ENCODE measurements around the gene MCM3AP.

The MCM3AP gene

GRCh38 chr21:46285206-46285661 is at the start of gene MCM3AP:
Gene MCM3AP (minus strand): TSS chr21:46285611. CDS start chr21:46285286, 325 bp downstream.
- no peak for DNase-seq

- DNase-seq = no peak
These were observed 49.1 kb upstream of the MCM3AP start for GRCh38 chr21:46334351-46335140.

GRCh38 chr21:46329796-46330195 is 44.4 kb upstream of the MCM3AP start:
- no peak for DNase-seq

GRCh38 chr21:46328151-46328550 is 42.7 kb upstream of the MCM3AP start:
- DNase-seq = no peak

- DNase-seq = no peak
These were observed 42.3 kb upstream of the MCM3AP start for GRCh38 chr21:46327711-46328110.

GRCh38 chr21:46326110-46326703 is 40.8 kb upstream of the MCM3AP start:
- DNase-seq = no peak

- DNase-seq = peak in 1 of 2 donors; percentile 4
These were observed 39.9 kb upstream of the MCM3AP start for GRCh38 chr21:46325073-46325912.

GRCh38 chr21:46324390-46325072 is 39.1 kb upstream of the MCM3AP start:
- DNase-seq = peak; percentile 78 to 92

- peak; percentile 96 to 98 for DNase-seq
These were observed 38.4 kb upstream of the MCM3AP start, which contains the start of the genes C21orf58 and PCNT for GRCh38 chr21:46323710-46324389. Gene C21orf58 (minus strand): TSS chr21:46323870. CDS start chr21:46322738, 1,132 bp downstream. Gene PCNT (plus strand): TSS chr21:46324156. CDS start chr21:46324229, 73 bp downstream.

GRCh38 chr21:46323227-46323709 is 37.9 kb upstream of the MCM3AP start:
- no peak for DNase-seq

- peak; percentile 15 to 23 for DNase-seq
These were observed 37.2 kb upstream of the MCM3AP start for GRCh38 chr21:46322351-46323226.

- no peak for DNase-seq
These were observed 35.0 kb upstream of the MCM3AP start for GRCh38 chr21:46320331-46320801.

GRCh38 chr21:46319186-46319585 is 33.8 kb upstream of the MCM3AP start:
- DNase-seq = no peak

GRCh38 chr21:46318464-46318845 is 33.0 kb upstream of the MCM3AP start:
- no peak for DNase-seq

- no peak for DNase-seq
These were observed 32.5 kb upstream of the MCM3AP start for GRCh38 chr21:46317710-46318463.

GRCh38 chr21:46316708-46317324 is 31.4 kb upstream of the MCM3AP start:
- DNase-seq = no peak

- DNase-seq = no peak
These were observed 29.1 kb upstream of the MCM3AP start for GRCh38 chr21:46314441-46315020.

GRCh38 chr21:46312949-46313348 is 27.5 kb upstream of the MCM3AP start:
- no peak for DNase-seq

- DNase-seq = no peak
These were observed 26.2 kb upstream of the MCM3AP start for GRCh38 chr21:46311568-46311967.

Measured in inflammatory macrophage treated with lipopolysaccharide for 1 hour (primary cell).